NB4 (cell line): ENCODE results near the gene RNASE8.

Experiments used
- MAX ChIP-seq: IDR thresholded peaks from 2 replicates; pipeline ENCODE4 v1.6.1; 2011; ENCODE audit warnings: low read depth, low read length
- MYC ChIP-seq: IDR thresholded peaks from 2 replicates; pipeline ENCODE4 v1.6.1; 2011; ENCODE audit warnings: low read depth, low read length
- POLR2A ChIP-seq: IDR thresholded peaks from 2 replicates; pipeline ENCODE4 v1.6.1; 2011; ENCODE audit warnings: mild to moderate bottlenecking; ENCODE audit not compliant: insufficient read length; ENCODE audit errors: extremely low read depth
- TF ChIP-seq, protein P1 (sequence below): IDR thresholded peaks from one replicate; pipeline ENCODE4 v1.5.1; 2012; ENCODE audit warnings: low read depth, low read length

DNA sequence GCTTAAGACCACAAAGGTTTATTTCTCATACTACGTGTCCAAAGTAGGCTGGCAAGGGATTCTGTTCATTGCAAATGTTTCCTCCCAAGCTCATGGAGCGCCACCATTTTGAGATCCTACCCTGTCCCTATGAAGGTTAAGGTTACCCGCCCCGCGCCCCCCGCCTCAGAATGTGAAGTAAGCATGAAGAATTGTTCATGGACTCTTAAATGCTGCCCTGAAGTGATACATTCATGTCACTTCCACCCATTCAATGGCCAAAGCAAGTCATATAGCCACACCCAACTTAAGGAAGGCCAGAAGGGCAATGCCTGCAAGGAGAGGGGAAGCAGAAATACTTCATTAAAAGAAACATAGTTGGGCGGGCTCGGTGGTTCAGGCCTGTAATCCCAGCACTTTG lies 47.5 kb downstream of the RNASE8 start:
- TF ChIP-seq, protein P1, sequence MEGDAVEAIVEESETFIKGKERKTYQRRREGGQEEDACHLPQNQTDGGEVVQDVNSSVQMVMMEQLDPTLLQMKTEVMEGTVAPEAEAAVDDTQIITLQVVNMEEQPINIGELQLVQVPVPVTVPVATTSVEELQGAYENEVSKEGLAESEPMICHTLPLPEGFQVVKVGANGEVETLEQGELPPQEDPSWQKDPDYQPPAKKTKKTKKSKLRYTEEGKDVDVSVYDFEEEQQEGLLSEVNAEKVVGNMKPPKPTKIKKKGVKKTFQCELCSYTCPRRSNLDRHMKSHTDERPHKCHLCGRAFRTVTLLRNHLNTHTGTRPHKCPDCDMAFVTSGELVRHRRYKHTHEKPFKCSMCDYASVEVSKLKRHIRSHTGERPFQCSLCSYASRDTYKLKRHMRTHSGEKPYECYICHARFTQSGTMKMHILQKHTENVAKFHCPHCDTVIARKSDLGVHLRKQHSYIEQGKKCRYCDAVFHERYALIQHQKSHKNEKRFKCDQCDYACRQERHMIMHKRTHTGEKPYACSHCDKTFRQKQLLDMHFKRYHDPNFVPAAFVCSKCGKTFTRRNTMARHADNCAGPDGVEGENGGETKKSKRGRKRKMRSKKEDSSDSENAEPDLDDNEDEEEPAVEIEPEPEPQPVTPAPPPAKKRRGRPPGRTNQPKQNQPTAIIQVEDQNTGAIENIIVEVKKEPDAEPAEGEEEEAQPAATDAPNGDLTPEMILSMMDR: no peak
- TF ChIP-seq POLR2A (no peak), MAX (no peak), MYC (no peak)
